Panc1 (cell line): Measurements from ENCODE around the gene ARHGEF38. TPM values are rescaled to one million over a fixed set of nuclear protein-coding genes. Genes with fewer than 3 reads are reported as not detected.

Experiments used
- ATAC-seq: fragments of 200-7000 bp; cut with Tn5 transposase; 2 replicates; pipeline ENCODE4 v1.9.1; 2020; ENCODE audit warnings: mild to moderate bottlenecking, moderate library complexity
- BruUV-seq: library from RNA; stranded (reverse); fragments of 400-500 nt; replicated peaks from 2 replicates; lab custom pipeline; 2021; lab: Mats Ljungman, UMichigan
- CTCF ChIA-PET: fragments of 300-600 bp; sonication (Branson Sonifier 250); formaldehyde crosslinking; loops from one replicate; lab custom pipeline; 2022; ENCODE audit warnings: antibody characterized with exemption; lab: Charles Lee
- POLR2A ChIA-PET: fragments of 300-600 bp; sonication (Branson Sonifier 250); formaldehyde crosslinking; loops from one replicate; lab custom pipeline; 2022; ENCODE audit warnings: antibody characterized with exemption; lab: Charles Lee
- DNase-seq: peaks from one replicate; pipeline ENCODE4 v3.0.0-alpha.2; 2010; ENCODE audit warnings: low read depth, low spot score
- H3K27ac ChIP-seq: 2 replicates; pipeline ENCODE4 v1.5.1; 2011; ENCODE audit warnings: mild to moderate bottlenecking, low read length, inconsistent platforms
- H3K27me3 ChIP-seq: fragments of 200-500 bp; sonication (Bioruptor generic); 2 replicates; pipeline ENCODE4 v1.6.0; 2014; ENCODE audit warnings: low read length, inconsistent platforms; ENCODE audit not compliant: control insufficient read depth, insufficient read depth
- H3K36me3 ChIP-seq: fragments of 200-500 bp; sonication (Bioruptor generic); 2 replicates; pipeline ENCODE4 v1.5.1; 2014; ENCODE audit warnings: inconsistent platforms, mild to moderate bottlenecking, low read length, moderate library complexity; ENCODE audit not compliant: control insufficient read depth, insufficient read depth
- H3K4me1 ChIP-seq: 2 replicates; pipeline ENCODE4 v1.5.1; 2011; ENCODE audit warnings: inconsistent platforms, mild to moderate bottlenecking, low read length, moderate library complexity; ENCODE audit not compliant: control insufficient read depth, insufficient read depth
- H3K4me3 ChIP-seq, 2 experiments: 2 replicates each; pipeline ENCODE4 v1.5.1; 2011 to 2012; ENCODE audit warnings: low read depth in 2 of 2, low read length in 2 of 2, mild to moderate bottlenecking in 2 of 2, inconsistent platforms in 1 of 2, moderate library complexity in 1 of 2
- H3K9me3 ChIP-seq: fragments of 200-500 bp; sonication (Bioruptor generic); 2 replicates; pipeline ENCODE4 v1.5.1; 2014; ENCODE audit warnings: low read depth, mild to moderate bottlenecking, inconsistent platforms, low read length, moderate library complexity; ENCODE audit not compliant: control insufficient read depth, insufficient read depth
- POLR2AphosphoS5 ChIP-seq: IDR thresholded peaks from 2 replicates; pipeline ENCODE4 v1.6.1; 2012; ENCODE audit warnings: mild to moderate bottlenecking, low read depth, low read length, moderate library complexity
- SIN3A ChIP-seq: IDR thresholded peaks from 2 replicates; pipeline ENCODE4 v1.6.1; 2012; ENCODE audit warnings: low read depth, mild to moderate bottlenecking, low read length, moderate library complexity, borderline replicate concordance; ENCODE audit not compliant: insufficient read depth
- TCF7L2 ChIP-seq: IDR thresholded peaks from 2 replicates; pipeline ENCODE4 v1.6.1; 2011; ENCODE audit warnings: mild to moderate bottlenecking, low read depth, low read length, inconsistent platforms
- in situ Hi-C: cut with HindIII; loops from 2 replicates; pipeline ENCODE4 v1.10.0; 2016; ENCODE audit warnings: low sequenced_read_pairs, low pct_unique_long_range_greater_than_20kb
- intact Hi-C: fragments of 100-400 bp; cut with micrococcal nuclease; formaldehyde crosslinking; loops from one replicate; pipeline ENCODE4 v1.10.0; 2022; ENCODE audit not compliant: unreplicated experiment
- total RNA-seq: library from RNA; stranded (reverse); gene quantifications from one replicate; pipeline ENCODE4 v1.2.1, GENCODE V29; 2021; ENCODE audit not compliant: unreplicated experiment
- TF ChIP-seq, protein P1 (sequence below): fragments of 450-650 bp; IDR thresholded peaks from 2 replicates; pipeline ENCODE4 v1.5.1; 2017; ENCODE audit warnings: mild to moderate bottlenecking
- TF ChIP-seq, protein P2 (sequence below), 2 experiments: IDR thresholded peaks; 2 replicates each; pipeline ENCODE4 v1.6.1; 2011 to 2012; ENCODE audit warnings: low read depth in 2 of 2, control low read depth in 1 of 2, low read length in 1 of 2, mild to moderate bottlenecking in 1 of 2, moderate library complexity in 1 of 2; ENCODE audit not compliant: insufficient read depth in 1 of 2

ARHGEF38 gene
- total RNA-seq, 1 experiment from 2014 or later: not detected

DNA sequence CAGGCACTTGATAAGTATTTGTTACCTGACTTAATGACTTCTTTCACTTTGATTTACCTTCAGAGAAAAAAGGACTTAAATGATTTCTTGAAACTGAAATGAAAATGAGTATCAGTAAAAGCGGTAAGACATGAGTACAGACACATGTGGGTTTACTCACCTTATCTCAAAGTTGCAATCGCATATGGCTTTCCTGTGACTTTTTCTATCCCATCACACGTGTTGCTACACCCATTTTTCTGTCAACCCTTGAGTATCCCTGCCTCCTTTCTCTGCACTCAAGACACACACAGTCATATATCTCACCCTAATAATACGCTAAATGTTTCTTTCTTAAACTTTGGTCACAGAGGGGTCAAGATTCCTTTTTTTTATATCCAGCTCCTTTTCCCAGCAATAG is 11.0 kb upstream of the ARHGEF38 start:
- ATAC-seq (no peak), DNase-seq (no peak)
- in situ Hi-C loops: no loop called here
- ChIA-PET CTCF (no interaction called here), POLR2A (no interaction called here)
- Histone ChIP-seq H3K27me3 (no peaks in the 10 kb centered on the region; the same call in 1 of the 2 replicates), H3K4me3 (no peak overlapping the region), H3K9me3 (no peaks in the 10 kb centered on the region), H3K4me1 (no peaks in the 10 kb centered on the region), H3K36me3 (no peaks in the 10 kb centered on the region), H3K27ac (no peak overlapping the region)
- intact Hi-C loops: no loop called here
- TF ChIP-seq POLR2AphosphoS5: no peak
- TF ChIP-seq, protein P1, sequence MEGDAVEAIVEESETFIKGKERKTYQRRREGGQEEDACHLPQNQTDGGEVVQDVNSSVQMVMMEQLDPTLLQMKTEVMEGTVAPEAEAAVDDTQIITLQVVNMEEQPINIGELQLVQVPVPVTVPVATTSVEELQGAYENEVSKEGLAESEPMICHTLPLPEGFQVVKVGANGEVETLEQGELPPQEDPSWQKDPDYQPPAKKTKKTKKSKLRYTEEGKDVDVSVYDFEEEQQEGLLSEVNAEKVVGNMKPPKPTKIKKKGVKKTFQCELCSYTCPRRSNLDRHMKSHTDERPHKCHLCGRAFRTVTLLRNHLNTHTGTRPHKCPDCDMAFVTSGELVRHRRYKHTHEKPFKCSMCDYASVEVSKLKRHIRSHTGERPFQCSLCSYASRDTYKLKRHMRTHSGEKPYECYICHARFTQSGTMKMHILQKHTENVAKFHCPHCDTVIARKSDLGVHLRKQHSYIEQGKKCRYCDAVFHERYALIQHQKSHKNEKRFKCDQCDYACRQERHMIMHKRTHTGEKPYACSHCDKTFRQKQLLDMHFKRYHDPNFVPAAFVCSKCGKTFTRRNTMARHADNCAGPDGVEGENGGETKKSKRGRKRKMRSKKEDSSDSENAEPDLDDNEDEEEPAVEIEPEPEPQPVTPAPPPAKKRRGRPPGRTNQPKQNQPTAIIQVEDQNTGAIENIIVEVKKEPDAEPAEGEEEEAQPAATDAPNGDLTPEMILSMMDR: no peak
- TF ChIP-seq, protein P2, sequence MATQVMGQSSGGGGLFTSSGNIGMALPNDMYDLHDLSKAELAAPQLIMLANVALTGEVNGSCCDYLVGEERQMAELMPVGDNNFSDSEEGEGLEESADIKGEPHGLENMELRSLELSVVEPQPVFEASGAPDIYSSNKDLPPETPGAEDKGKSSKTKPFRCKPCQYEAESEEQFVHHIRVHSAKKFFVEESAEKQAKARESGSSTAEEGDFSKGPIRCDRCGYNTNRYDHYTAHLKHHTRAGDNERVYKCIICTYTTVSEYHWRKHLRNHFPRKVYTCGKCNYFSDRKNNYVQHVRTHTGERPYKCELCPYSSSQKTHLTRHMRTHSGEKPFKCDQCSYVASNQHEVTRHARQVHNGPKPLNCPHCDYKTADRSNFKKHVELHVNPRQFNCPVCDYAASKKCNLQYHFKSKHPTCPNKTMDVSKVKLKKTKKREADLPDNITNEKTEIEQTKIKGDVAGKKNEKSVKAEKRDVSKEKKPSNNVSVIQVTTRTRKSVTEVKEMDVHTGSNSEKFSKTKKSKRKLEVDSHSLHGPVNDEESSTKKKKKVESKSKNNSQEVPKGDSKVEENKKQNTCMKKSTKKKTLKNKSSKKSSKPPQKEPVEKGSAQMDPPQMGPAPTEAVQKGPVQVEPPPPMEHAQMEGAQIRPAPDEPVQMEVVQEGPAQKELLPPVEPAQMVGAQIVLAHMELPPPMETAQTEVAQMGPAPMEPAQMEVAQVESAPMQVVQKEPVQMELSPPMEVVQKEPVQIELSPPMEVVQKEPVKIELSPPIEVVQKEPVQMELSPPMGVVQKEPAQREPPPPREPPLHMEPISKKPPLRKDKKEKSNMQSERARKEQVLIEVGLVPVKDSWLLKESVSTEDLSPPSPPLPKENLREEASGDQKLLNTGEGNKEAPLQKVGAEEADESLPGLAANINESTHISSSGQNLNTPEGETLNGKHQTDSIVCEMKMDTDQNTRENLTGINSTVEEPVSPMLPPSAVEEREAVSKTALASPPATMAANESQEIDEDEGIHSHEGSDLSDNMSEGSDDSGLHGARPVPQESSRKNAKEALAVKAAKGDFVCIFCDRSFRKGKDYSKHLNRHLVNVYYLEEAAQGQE (IDR thresholded peaks at IDR 0.05; ENCODE audit: insufficient read depth in 1 of 2, low read depth in 2 of 2, low read length in 1 of 2): no peak
- no peak for TF ChIP-seq SIN3A
- no peak for TF ChIP-seq TCF7L2
- no TSS peak for BruUV-seq

DNA sequence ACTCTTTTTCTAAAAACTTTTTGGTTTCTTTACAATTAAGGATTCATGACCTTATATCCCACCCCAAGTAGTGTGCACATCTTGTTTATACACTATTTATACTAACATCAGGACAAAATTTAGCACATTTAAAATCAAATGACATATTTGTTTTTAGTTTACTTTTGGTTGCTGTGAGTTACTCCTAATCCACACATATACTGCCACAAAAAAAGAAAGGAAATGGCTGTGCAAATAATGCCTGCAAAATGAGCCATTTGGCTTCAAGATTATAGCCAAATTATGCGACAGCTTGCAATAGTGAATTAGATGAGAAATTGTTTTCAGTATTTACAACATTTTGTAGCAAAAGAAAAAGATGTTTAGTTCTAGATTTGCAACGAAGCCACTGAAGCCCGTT is 10.4 kb upstream of the ARHGEF38 start:
- no peak for DNase-seq
- H3K9me3 ChIP-seq: no peaks in the 10 kb centered on the region
- no peaks in the 10 kb centered on the region for H3K36me3 ChIP-seq
- H3K4me1 ChIP-seq: no peaks in the 10 kb centered on the region
- ChIA-PET POLR2A (no interaction called here), CTCF (no interaction called here)
- no TSS peak for BruUV-seq
- intact Hi-C loops: no loop called here
- no peak overlapping the region for H3K27ac ChIP-seq
- no peaks in the 10 kb centered on the region; the same call in 1 of the 2 replicates for H3K27me3 ChIP-seq
- in situ Hi-C loops: no loop called here
- ATAC-seq: no peak
- no peak overlapping the region for H3K4me3 ChIP-seq
- TF ChIP-seq SIN3A: no peak

DNA sequence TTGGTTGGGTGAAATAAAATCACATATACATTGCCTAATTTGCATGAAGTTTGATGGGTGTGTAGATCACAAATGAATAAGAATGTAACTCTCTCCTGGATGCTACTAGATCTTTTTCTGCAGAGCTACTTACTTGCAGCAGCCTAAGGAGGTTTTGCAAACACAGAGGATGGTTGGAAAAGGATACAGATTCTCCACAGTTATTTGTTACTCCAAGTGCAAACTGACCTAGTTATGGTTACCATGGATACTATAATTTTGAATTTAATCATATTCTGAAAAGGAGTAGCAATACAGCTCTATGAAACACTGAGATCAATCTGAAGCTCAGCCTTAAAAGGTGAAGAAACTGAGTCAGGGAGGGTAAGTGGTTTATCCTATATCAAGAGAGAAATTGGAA is 9.1 kb upstream of the ARHGEF38 start:
- no peaks in the 10 kb centered on the region for H3K4me1 ChIP-seq
- in situ Hi-C loops: no loop called here
- CTCF ChIA-PET: no interaction called here

More for the DNA sequence above, 9.1 kb upstream of the ARHGEF38 start:
- DNase-seq: no peak
- intact Hi-C loops: no loop called here
- ATAC-seq: no peak
- TF ChIP-seq, protein P2 (IDR thresholded peaks at IDR 0.05; ENCODE audit: insufficient read depth in 1 of 2, low read depth in 2 of 2, low read length in 1 of 2): no peak
- TF ChIP-seq, protein P1: no peak
- TF ChIP-seq SIN3A (no peak), TCF7L2 (no peak), POLR2AphosphoS5 (no peak)
- POLR2A ChIA-PET: no interaction called here
- Histone ChIP-seq H3K27ac (no peak overlapping the region), H3K9me3 (no peaks in the 10 kb centered on the region), H3K4me3 (no peak overlapping the region), H3K36me3 (no peaks in the 10 kb centered on the region), H3K27me3 (no peaks in the 10 kb centered on the region; the same call in 1 of the 2 replicates)
- BruUV-seq: no TSS peak
